T-helper 2 cell treated with Interferon-gamma antibody and Interleukin-4, amounts not matched to agents 5 μg/mL and 100 μg/mL, for 36 hours (primary cell): Measurements from ENCODE around the gene PGBD5.

Source experiments
- DNase-seq: peaks from one replicate; pipeline ENCODE4 v3.0.0; 2021; ENCODE audit warnings: low spot score
- H3K27ac Mint-ChIP-seq: one replicate; pipeline ENCODE4 v1.8.0; 2021; ENCODE audit warnings: mild to moderate bottlenecking, mixed read lengths
- H3K27me3 Mint-ChIP-seq: one replicate; pipeline ENCODE4 v1.8.0; 2021; ENCODE audit warnings: low read depth, mixed read lengths
- H3K36me3 Mint-ChIP-seq: one replicate; pipeline ENCODE4 v1.8.0; 2021; ENCODE audit warnings: low read depth, mixed read lengths
- H3K4me1 Mint-ChIP-seq: one replicate; pipeline ENCODE4 v1.8.0; 2021; ENCODE audit warnings: low read depth, mixed read lengths
- H3K4me3 Mint-ChIP-seq: one replicate; pipeline ENCODE4 v1.8.0; 2022; ENCODE audit warnings: mild to moderate bottlenecking, moderate library complexity, mixed read lengths
- H3K9me3 Mint-ChIP-seq: one replicate; pipeline ENCODE4 v1.8.0; 2021; ENCODE audit warnings: mixed read lengths

Gene PGBD5

DNA sequence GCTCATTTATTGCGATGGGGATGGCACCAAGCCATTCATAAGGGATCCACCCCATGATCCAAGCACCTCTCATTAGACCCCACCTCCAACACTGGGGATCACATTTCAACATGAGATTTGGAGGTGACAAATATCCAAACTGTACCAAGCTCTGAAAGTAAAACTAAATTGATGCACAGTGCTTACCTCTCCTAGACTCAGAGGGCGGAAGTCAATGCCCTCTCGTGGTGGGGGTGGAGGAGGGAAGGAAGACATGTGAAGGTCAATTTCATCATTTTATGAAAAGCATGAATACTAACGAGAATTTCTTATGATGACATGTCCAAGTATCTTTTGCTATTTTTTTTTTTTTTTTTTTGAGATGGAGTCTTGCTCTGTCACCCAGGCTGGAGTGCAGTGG is 120.0 kb downstream of the PGBD5 start:
- peak; percentile 63 for DNase-seq
- Mint-ChIP-seq H3K27ac (peak overlapping the region; percentile 32), H3K4me3 (no peak overlapping the region), H3K36me3 (no peaks in the 10 kb centered on the region), H3K27me3 (peaks cover 2% of the 10 kb centered on the region), H3K9me3 (no peaks in the 10 kb centered on the region), H3K4me1 (peaks cover 7% of the 10 kb centered on the region)

DNA sequence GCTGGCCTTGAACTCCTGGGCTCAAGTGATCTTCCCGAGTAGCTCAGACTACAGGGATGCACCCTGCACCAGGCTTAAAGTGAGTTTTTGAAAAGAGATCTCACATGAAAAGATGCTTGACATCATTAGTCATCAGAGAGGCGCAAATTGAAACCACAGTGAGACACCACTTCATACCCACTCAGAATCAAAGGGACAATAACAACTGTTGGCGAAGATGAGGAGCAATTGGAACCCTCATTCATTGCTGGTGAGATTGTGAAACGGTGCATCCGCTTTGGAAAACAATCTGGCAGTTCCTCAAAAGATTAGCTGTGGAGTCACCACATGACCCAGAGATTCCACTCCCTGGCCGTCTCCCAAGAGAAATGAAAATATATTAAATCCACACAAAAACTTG is 122.3 kb downstream of the PGBD5 start:
- Mint-ChIP-seq H3K27me3 (no peaks in the 10 kb centered on the region), H3K4me1 (peaks cover 5% of the 10 kb centered on the region), H3K36me3 (no peaks in the 10 kb centered on the region), H3K27ac (no peak overlapping the region), H3K4me3 (no peak overlapping the region), H3K9me3 (no peaks in the 10 kb centered on the region)
- DNase-seq: peak; percentile 14

DNA sequence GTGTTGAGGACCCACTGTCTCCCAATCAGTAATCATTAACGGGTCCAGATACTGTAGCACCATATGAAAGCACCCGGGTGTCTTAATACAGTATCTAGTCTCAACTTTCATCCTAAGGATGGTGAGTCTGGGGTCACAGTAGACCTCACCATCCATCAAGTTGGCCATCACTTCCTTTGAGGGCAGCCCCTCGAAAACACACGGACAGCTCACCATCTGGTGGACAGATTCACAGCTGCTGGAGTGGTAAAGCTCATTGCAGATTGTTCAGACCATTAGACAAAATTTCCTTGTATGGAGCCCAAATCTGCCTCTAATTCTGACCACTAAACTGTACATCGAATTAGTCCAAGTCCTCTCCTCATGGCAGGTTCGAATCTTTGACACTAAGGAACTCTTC is 123.1 kb downstream of the PGBD5 start:
- no peaks in the 10 kb centered on the region for H3K9me3 Mint-ChIP-seq
- no peaks in the 10 kb centered on the region for H3K36me3 Mint-ChIP-seq
- H3K4me3 Mint-ChIP-seq: no peak overlapping the region
- no peaks in the 10 kb centered on the region for H3K27me3 Mint-ChIP-seq
- peaks cover 5% of the 10 kb centered on the region for H3K4me1 Mint-ChIP-seq
- no peak for DNase-seq
- no peak overlapping the region for H3K27ac Mint-ChIP-seq

DNA sequence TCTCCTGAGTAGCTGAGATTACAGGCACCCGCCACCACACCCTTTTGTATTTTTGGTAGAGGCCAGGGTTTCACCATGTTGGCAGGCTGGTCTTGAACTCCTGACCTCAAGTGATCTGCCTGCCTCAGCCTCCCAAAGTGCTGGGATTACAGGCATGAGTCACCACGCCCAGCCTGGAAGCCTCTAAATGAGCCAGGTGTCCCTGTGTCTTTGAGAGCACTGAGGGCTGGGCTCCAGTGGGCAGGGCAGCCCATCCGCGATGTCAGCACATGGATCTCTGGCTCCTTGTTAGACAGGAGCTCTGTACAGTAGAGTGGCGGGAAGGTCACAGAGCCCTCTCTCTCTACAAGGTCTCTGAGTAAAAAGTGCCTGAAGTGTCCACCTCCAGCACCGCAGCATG is 124.3 kb downstream of the PGBD5 start:
- Mint-ChIP-seq H3K27me3 (peaks cover 2% of the 10 kb centered on the region), H3K4me3 (no peak overlapping the region), H3K36me3 (no peaks in the 10 kb centered on the region), H3K27ac (no peak overlapping the region), H3K9me3 (no peaks in the 10 kb centered on the region), H3K4me1 (peaks cover 5% of the 10 kb centered on the region)
- DNase-seq: no peak

- Mint-ChIP-seq H3K36me3 (no peaks in the 10 kb centered on the region), H3K4me3 (no peak overlapping the region), H3K27me3 (peaks cover 2% of the 10 kb centered on the region), H3K4me1 (peaks cover 5% of the 10 kb centered on the region), H3K27ac (no peak overlapping the region), H3K9me3 (no peaks in the 10 kb centered on the region)
- no peak for DNase-seq
Measured at GRCh38 chr1:230301322-230301721, 124.8 kb downstream of the PGBD5 start.

DNA sequence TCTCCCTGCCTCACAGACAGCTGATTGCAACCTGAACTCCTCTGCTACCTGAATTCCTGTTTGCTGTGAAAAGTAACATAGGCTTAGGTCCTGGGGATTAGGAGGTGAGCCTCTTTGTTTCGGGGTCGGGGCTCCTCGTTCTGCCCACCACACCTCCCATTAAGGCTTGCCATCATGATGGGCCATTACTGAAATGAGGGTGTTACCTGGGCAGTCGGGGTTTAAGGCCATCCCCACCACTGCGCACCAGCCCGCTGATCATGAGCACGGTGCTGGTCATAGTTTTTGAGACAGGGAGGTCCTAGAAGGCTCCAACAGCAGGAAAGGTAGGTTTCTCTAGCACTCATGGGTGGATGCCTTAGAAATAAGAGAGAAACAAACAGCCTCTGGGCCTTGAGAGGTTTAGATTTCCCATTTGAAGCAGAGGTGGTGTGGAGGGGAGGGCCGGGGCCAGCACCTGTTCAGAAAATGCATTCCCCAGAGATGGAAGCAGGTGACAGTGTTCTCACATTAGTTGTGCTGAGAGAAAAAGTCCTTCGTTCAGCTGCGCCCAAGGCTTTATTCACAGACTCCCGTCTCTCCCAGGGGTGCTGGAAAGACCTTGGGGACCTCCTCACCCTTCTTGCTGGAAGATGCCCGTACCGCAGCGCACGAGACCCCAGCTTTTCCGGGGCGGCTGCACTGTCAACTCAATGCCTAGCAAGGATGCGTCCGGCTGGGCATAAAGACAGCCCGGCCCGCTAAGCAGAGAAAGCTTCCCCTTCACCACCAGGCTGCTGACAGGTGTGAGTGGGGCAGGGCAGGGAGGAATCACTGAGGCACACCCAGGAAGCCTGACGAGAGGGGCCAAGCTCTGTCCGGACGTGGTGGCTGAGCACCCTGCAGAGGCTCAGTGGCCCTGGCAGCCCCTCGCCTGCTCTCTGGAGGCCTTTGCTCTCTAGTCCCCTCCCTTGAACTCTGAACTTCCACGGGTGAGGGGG is 125.5 kb downstream of the PGBD5 start:
- Mint-ChIP-seq H3K4me3 (no peak overlapping the region), H3K4me1 (peaks cover 5% of the 10 kb centered on the region), H3K27ac (no peak overlapping the region), H3K36me3 (no peaks in the 10 kb centered on the region), H3K27me3 (peaks cover 2% of the 10 kb centered on the region), H3K9me3 (no peaks in the 10 kb centered on the region)
- DNase-seq: no peak

DNA sequence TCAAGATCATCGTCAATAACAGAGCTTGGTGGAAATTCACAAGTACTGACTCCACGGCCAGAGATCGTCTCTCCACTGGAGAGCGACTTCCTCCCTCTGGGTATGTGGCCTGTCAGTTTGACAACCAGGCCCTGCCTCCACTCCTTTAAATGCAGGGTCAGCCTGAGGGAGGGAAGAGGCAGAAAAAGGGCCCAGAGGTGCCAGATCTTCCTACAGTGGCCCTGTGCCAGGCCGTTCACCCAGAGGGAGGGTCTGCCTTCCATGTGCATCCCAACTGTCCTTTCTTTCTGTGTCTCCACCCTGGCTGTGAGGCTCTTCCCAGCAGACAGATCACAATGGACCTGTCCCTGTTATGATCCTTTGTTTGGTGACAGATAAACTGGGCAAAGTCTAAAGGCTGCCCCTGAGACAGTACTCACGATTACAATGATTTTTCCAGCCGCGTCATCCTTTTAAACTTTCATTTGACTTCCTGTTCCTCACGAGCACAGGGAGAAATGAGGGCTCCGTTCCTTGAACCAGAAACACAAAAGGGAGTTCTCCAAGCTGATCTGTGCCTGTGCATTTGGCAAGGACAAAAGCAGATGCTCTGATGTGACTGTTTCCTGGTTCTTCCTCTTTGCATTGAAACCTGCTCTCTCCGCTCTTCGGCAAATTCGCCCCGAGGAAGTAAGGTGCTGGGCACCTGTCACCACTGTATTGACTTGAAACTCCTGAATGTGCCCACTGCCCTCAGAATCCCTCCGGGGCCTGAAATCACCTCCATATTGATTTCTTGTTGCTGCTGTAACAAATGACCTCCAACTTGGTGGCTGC is 126.7 kb downstream of the PGBD5 start:
- Mint-ChIP-seq H3K27me3 (peaks cover 8% of the 10 kb centered on the region), H3K9me3 (no peaks in the 10 kb centered on the region), H3K4me3 (no peak overlapping the region), H3K36me3 (no peaks in the 10 kb centered on the region), H3K4me1 (peaks cover 4% of the 10 kb centered on the region), H3K27ac (no peak overlapping the region)
- DNase-seq: no peak

DNA sequence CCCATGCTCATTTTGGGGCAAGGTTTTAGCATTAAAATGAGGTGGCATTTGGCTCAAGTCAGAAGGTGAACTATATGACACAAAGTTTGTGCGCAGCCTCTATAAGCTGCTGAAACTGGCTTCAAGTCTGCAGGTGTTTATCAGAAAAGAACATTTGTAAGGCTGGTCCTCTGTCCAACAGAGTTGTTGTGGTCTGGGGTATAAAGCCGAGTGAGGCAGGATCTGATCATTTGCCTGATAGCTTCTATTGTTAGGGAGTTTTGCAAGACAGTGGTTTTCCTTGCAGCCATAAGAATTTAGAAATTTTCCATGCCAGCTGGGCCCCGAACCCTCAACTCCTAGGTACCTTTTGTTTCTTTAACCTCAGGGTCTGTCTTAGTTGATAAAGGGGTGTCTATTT is 130.8 kb downstream of the PGBD5 start:
- no peaks in the 10 kb centered on the region for H3K9me3 Mint-ChIP-seq
- DNase-seq: no peak
- H3K27ac Mint-ChIP-seq: no peak overlapping the region
- H3K27me3 Mint-ChIP-seq: peaks cover 26% of the 10 kb centered on the region
- H3K4me1 Mint-ChIP-seq: peaks cover 1% of the 10 kb centered on the region
- H3K36me3 Mint-ChIP-seq: no peaks in the 10 kb centered on the region
- H3K4me3 Mint-ChIP-seq: no peak overlapping the region

GRCh38 chr1:230293390-230293700 is 132.8 kb downstream of the PGBD5 start:
- H3K27me3 Mint-ChIP-seq: peaks cover 26% of the 10 kb centered on the region
- H3K36me3 Mint-ChIP-seq: no peaks in the 10 kb centered on the region
- no peak for DNase-seq
- no peak overlapping the region for H3K27ac Mint-ChIP-seq
- H3K9me3 Mint-ChIP-seq: no peaks in the 10 kb centered on the region
- H3K4me1 Mint-ChIP-seq: peaks cover 1% of the 10 kb centered on the region
- no peak overlapping the region for H3K4me3 Mint-ChIP-seq

DNA sequence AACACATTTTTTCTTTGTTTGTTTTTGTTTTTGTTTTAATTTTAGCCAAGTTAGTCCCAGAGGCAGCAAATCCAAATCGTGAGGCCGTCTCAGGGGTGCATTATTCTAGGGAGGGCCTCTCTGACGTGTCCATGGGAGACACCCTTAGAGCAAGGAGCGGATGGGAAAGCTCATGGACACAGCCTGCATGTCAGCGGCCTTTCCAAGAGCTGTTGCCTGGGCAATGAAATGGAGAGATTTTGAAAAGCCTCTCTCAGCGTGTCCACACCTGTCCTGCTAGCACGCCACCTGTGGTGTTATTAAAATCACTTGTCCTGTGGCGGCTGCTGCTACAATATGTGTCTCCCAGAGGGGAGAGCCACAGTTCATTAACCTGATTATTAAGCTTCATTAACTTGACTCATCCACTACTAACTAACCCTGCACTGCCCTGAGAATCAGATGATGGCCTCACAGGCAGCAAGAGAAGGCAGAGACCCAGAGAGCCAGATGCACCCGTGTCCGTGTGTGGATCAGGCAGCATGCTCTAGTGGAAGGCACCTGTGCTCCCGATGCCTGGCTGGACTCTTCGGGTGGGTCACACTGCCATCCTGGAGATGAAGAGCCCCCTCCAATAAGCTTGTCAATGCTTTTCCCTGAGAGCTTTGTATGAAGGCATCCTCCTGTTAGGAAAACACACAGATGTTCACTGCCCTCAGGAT is 133.3 kb downstream of the PGBD5 start:
- no peaks in the 10 kb centered on the region for H3K36me3 Mint-ChIP-seq
- H3K27ac Mint-ChIP-seq: no peak overlapping the region
- no peak overlapping the region for H3K4me3 Mint-ChIP-seq
- peaks cover 1% of the 10 kb centered on the region for H3K4me1 Mint-ChIP-seq
- H3K27me3 Mint-ChIP-seq: peaks cover 26% of the 10 kb centered on the region
- DNase-seq: no peak
- H3K9me3 Mint-ChIP-seq: no peaks in the 10 kb centered on the region

- DNase-seq: no peak
- peaks cover 25% of the 10 kb centered on the region for H3K27me3 Mint-ChIP-seq
- H3K9me3 Mint-ChIP-seq: no peaks in the 10 kb centered on the region
- H3K27ac Mint-ChIP-seq: no peak overlapping the region
- no peak overlapping the region for H3K4me3 Mint-ChIP-seq
- H3K36me3 Mint-ChIP-seq: no peaks in the 10 kb centered on the region
- peaks cover 1% of the 10 kb centered on the region for H3K4me1 Mint-ChIP-seq
Measured at GRCh38 chr1:230291731-230292620, 134.2 kb downstream of the PGBD5 start.

DNA sequence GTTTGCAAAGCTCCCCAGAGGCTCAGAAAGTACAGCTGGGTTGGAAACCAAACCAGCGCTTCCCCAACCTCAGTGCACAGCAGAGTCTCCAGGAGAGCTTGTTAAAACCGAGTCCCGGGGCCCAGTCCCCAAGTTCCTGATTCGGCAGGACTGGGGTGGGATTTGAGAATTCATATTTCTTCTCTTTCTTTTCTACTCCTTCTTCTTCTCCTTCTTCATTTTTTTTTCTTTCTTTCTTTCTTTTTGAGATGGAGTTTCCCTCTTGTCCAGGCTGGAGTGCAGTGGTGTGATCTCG is 136.8 kb downstream of the PGBD5 start:
- Mint-ChIP-seq H3K36me3 (no peaks in the 10 kb centered on the region), H3K27me3 (peaks cover 18% of the 10 kb centered on the region), H3K4me3 (no peak overlapping the region), H3K9me3 (no peaks in the 10 kb centered on the region), H3K27ac (no peak overlapping the region), H3K4me1 (peaks cover 1% of the 10 kb centered on the region)
- no peak for DNase-seq

- no peak overlapping the region for H3K4me3 Mint-ChIP-seq
Measured at GRCh38 chr1:230288641-230289349, 137.3 kb downstream of the PGBD5 start.

More at GRCh38 chr1:230288641-230289349, 137.3 kb downstream of the PGBD5 start:
- Mint-ChIP-seq H3K27me3 (peaks cover 18% of the 10 kb centered on the region), H3K36me3 (no peaks in the 10 kb centered on the region), H3K27ac (no peak overlapping the region), H3K9me3 (no peaks in the 10 kb centered on the region), H3K4me1 (peaks cover 1% of the 10 kb centered on the region)
- DNase-seq: no peak
